PC-9 (cell line): ENCODE measurements around the gene PER3.

Experiments
- CTCF ChIP-seq: fragments of 200-600 bp; sonication (generic); conservative IDR thresholded peaks from 2 replicates; pipeline ENCODE4 v1.6.1; 2017; ENCODE audit warnings: mixed run types, antibody characterized with exemption, mild to moderate bottlenecking, moderate library complexity
- EZH2 ChIP-seq: fragments of 200-600 bp; sonication (generic); IDR thresholded peaks from 2 replicates; pipeline ENCODE4 v1.8.0; 2017; ENCODE audit warnings: antibody characterized with exemption, low read depth

GRCh38 chr1:7752512-7753417 lies 31.3 kb upstream of the PER3 start:
- TF ChIP-seq CTCF (peak; percentile 78), EZH2 (no peak)
